Iris pigment epithelial cell (primary cell): Measurements from ENCODE around the gene WNT6.

ENCODE experiments used
- DNase-seq: peaks from one replicate; pipeline ENCODE4 v3.0.0-alpha.2; 2011; ENCODE audit warnings: low read depth

The WNT6 gene

GRCh38 chr2:218893349-218894150 lies 33.9 kb downstream of the WNT6 start:
- DNase-seq: no peak

- no peak for DNase-seq
Observed at GRCh38 chr2:218894151-218894879, 34.7 kb downstream of the WNT6 start.

- DNase-seq: no peak
Observed at GRCh38 chr2:218894880-218895157, 35.2 kb downstream of the WNT6 start.

- DNase-seq: no peak
Observed at GRCh38 chr2:218895326-218895725, 35.7 kb downstream of the WNT6 start.

- no peak for DNase-seq
Observed at GRCh38 chr2:218895759-218896500, 36.3 kb downstream of the WNT6 start.

- peak; percentile 46 for DNase-seq
Observed at GRCh38 chr2:218896501-218897393, 37.1 kb downstream of the WNT6 start.

- no peak for DNase-seq
Observed at GRCh38 chr2:218897394-218898108, 37.9 kb downstream of the WNT6 start.

- no peak for DNase-seq
Observed at GRCh38 chr2:218898109-218898878, 38.7 kb downstream of the WNT6 start.

- no peak for DNase-seq
Observed at GRCh38 chr2:218899147-218899546, 39.5 kb downstream of the WNT6 start.

GRCh38 chr2:218902427-218902826 lies 42.8 kb downstream of the WNT6 start:
- no peak for DNase-seq

GRCh38 chr2:218904176-218904575 lies 44.6 kb downstream of the WNT6 start:
- DNase-seq: no peak

GRCh38 chr2:218908721-218909619 lies 49.4 kb downstream of the WNT6 start:
- peak; percentile 81 for DNase-seq

GRCh38 chr2:218910741-218911140 lies 51.1 kb downstream of the WNT6 start:
- no peak for DNase-seq

GRCh38 chr2:218920504-218920903 lies 60.9 kb downstream of the WNT6 start:
- DNase-seq: no peak
